Testis (tissue), 2 donors: Measurements from ENCODE around the gene PLLP.

Experiments
- POLR2A ChIP-seq: fragments of 450-650 bp; IDR thresholded peaks from one replicate; pipeline ENCODE4 v1.6.1; 2017; ENCODE audit warnings: antibody characterized with exemption, mild to moderate bottlenecking, moderate library complexity
- TF ChIP-seq, protein P1 (sequence below), 3 experiments: fragments of 450-650 bp in 2 of 3; fragments of 200-600 bp in 1 of 3; sonication (generic) in 1 of 3; IDR thresholded peaks; one replicate each; pipeline ENCODE4 v1.5.1; 2016 to 2019; ENCODE audit warnings: antibody characterized with exemption in 3 of 3, mild to moderate bottlenecking in 2 of 3, moderate library complexity in 1 of 3

- no peak for TF ChIP-seq POLR2A
- TF ChIP-seq, protein P1, sequence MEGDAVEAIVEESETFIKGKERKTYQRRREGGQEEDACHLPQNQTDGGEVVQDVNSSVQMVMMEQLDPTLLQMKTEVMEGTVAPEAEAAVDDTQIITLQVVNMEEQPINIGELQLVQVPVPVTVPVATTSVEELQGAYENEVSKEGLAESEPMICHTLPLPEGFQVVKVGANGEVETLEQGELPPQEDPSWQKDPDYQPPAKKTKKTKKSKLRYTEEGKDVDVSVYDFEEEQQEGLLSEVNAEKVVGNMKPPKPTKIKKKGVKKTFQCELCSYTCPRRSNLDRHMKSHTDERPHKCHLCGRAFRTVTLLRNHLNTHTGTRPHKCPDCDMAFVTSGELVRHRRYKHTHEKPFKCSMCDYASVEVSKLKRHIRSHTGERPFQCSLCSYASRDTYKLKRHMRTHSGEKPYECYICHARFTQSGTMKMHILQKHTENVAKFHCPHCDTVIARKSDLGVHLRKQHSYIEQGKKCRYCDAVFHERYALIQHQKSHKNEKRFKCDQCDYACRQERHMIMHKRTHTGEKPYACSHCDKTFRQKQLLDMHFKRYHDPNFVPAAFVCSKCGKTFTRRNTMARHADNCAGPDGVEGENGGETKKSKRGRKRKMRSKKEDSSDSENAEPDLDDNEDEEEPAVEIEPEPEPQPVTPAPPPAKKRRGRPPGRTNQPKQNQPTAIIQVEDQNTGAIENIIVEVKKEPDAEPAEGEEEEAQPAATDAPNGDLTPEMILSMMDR (IDR thresholded peaks at IDR 0.05), result no peak
Observed at GRCh38 chr16:57238682-57239081, 45.8 kb downstream of the PLLP start.
